GM10248 (cell line): ENCODE results near the gene HECTD2.

Experiments
- CTCF ChIA-PET: fragments of 300-600 bp; sonication (Branson Sonifier 250); formaldehyde crosslinking; extraction: SDS; loops from one replicate; lab custom pipeline; 2021; ENCODE audit warnings: antibody characterized with exemption; lab: Yijun Ruan, JAX
- POLR2A ChIA-PET: fragments of 350-650 bp; sonication (Branson Sonifier 250); formaldehyde crosslinking; extraction: SDS; loops from one replicate; lab custom pipeline; 2020; ENCODE audit warnings: antibody characterized with exemption; lab: Yijun Ruan, JAX
- DNase-seq: peaks from one replicate; pipeline ENCODE4 v3.0.0; 2012; ENCODE audit errors: extremely low spot score
- TF ChIP-seq, protein P1 (sequence below): IDR thresholded peaks from 2 replicates; pipeline ENCODE4 v1.5.1; 2012; ENCODE audit warnings: mild to moderate bottlenecking, low read depth; ENCODE audit errors: extremely low read depth, missing control alignments, control extremely low read depth

HECTD2 gene

DNA sequence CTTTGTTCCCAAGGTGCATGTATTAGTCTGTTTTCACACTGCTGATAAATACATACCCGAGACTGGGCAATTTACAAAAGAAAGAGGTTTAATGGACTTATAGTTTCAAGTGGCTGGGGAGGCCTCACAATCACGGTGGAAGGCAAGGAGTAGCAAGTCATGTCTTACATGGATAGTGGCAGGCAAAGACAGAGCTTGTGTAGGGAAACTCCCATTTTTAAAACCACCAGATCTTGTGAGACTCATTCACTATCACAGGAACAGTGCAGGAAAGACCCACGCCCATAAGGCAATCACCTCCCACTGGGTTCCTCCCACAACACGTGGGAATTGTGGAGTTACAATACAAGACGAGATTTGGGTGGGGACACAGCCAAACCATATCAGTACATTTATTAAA is 129.8 kb downstream of the HECTD2 start:
- POLR2A ChIA-PET = no interaction called here
- TF ChIP-seq, protein P1, sequence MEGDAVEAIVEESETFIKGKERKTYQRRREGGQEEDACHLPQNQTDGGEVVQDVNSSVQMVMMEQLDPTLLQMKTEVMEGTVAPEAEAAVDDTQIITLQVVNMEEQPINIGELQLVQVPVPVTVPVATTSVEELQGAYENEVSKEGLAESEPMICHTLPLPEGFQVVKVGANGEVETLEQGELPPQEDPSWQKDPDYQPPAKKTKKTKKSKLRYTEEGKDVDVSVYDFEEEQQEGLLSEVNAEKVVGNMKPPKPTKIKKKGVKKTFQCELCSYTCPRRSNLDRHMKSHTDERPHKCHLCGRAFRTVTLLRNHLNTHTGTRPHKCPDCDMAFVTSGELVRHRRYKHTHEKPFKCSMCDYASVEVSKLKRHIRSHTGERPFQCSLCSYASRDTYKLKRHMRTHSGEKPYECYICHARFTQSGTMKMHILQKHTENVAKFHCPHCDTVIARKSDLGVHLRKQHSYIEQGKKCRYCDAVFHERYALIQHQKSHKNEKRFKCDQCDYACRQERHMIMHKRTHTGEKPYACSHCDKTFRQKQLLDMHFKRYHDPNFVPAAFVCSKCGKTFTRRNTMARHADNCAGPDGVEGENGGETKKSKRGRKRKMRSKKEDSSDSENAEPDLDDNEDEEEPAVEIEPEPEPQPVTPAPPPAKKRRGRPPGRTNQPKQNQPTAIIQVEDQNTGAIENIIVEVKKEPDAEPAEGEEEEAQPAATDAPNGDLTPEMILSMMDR = no peak
- no peak for DNase-seq
- CTCF ChIA-PET = no interaction called here

DNA sequence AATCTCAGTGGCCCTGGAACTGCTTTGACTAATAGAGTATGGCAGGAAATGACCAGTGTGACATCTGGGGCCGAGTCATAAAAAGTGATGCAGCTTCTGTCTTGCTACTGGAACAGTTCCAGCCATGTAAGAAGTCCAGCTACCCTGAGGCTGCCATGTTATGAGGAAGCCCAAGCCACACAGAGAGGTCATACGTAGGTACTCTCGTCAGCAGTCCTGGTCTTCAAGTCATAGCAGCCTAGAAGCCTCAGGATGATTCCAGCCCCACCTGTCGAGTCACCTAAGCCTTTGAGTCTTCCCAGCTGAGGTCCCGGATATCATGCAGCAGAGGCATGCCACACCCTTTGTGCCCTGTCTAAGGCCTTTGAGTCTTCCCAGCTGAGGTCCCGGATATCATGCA is 130.6 kb downstream of the HECTD2 start:
- no peak for DNase-seq
- CTCF ChIA-PET = interaction anchor here (1.6 kb wide), 1 partner anchor 14 kb away, joined by 3 read pairs; no protein-coding TSS in a partner anchor
- TF ChIP-seq, protein P1 = no peak
- POLR2A ChIA-PET = no interaction called here

DNA sequence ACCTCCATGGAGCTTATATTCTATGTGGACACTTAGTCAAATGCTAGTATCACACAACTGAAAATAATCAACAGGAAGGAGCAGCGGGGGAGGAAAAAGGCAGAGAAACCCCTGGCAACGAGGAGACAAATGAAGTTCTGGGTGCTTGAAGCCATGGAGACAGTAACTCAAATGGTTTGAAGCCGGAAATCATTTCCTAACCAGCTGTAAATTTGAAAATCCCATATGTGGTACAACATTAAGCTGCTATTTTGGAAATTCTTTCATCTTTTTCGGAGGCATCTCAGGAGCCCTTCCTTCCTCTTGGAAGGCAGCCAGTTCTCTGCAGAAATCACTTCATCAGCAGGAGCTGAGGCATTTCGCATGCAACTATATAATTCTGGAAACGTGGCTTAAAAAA is 131.3 kb downstream of the HECTD2 start:
- ChIA-PET POLR2A (no interaction called here), CTCF (interaction anchor here (1.6 kb wide), 1 partner anchor 13 kb away, joined by 3 read pairs; no protein-coding TSS in a partner anchor)
- TF ChIP-seq, protein P1 = no peak
- DNase-seq = no peak

DNA sequence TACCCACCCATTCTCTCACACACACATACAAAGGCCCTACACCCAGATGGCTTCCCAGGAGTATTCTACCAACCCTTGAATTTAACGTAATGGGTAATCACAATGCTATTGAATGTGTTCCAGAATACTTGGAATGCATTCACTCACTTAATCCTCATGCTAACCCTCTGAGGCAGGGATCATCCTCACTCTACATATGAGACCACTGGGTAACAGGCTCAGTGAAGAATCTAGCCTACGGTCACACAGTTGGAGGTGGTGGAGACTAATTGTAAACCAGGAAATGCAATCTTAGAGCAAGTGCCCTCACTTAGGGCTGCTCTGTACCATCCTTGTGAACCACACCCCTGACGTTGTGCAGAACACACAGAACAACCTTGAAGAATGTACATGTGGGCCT is 135.2 kb downstream of the HECTD2 start:
- ChIA-PET CTCF (no interaction called here), POLR2A (no interaction called here)
- TF ChIP-seq, protein P1 = no peak
- no peak for DNase-seq

DNA sequence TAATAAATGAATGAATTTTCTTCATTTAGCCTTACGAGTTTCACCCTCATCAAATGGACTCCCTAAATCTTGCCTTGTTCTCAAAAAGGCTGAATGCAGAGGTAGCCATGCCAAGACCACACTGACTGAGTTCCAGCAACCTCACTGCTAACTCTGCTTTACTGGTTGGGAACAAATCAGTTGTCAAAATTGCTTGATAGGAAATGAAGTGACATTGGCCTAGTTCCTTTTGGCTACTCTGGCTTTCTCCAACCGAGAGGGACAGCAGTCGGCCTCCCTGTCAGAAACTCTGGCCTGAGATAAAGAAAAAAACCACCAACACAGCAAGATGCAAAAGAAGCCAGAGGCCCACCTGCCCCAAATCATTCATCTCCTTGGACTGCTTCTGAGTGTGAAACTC is 135.7 kb downstream of the HECTD2 start:
- ChIA-PET POLR2A (no interaction called here), CTCF (interaction anchor here (0.6 to 1.4 kb wide), 2 partner anchors 10 to 20 kb away, joined by 3 read pairs; no protein-coding TSS in a partner anchor)
- TF ChIP-seq, protein P1 = no peak
- DNase-seq = no peak

DNA sequence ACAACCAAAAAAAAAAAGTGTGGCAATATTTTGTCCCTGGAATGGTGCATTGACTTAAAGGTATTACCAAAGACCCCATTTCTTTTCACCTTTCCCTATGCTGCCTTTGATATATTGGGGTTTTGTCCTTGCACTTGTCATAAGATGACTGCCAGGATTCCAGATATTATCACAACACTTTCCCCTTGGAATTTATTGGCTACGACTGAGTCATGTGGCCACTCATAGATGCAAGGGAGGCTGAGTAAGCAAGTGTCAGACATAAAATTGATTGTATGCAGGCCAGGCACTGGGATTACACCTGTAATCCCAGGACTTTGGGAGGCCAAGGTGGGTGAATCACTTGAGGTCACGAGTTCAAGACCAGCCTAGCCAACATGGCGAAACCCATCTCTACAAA is 139.1 kb downstream of the HECTD2 start:
- CTCF ChIA-PET = no interaction called here
- POLR2A ChIA-PET = no interaction called here
- TF ChIP-seq, protein P1 = no peak
- DNase-seq = no peak

DNA sequence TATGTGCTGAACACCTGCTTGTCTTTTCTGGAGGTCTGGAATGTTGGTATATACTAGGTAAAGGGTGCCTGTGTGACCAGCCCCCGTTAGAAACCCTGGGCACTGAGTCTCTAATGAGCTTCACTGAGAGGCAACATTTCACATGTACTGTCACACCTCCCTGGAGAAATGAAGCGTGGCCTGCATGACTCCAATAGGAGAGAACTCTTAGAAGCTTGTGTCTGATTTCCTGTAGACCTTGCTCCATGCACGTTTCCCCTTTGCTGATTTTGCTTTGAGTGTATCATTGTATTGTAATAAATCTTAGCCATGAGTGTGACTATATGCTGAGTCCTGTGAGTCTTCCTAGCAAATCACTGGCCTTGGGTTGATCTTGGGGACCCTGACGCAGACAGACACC is 139.9 kb downstream of the HECTD2 start:
- POLR2A ChIA-PET = no interaction called here
- TF ChIP-seq, protein P1 = no peak
- CTCF ChIA-PET = no interaction called here
- DNase-seq = no peak
